Sigmoid colon (tissue), 7 donors: ENCODE results near the gene TOM1L2. TPM values are rescaled to one million over a fixed set of nuclear protein-coding genes. Genes with fewer than 3 reads are reported as not detected.

ENCODE experiments used
- DNase-seq: peaks from one replicate; pipeline ENCODE4 v3.0.0-alpha.2; 2019
- H3K27ac ChIP-seq, 4 donors: fragments of 200-600 bp; sonication (generic); one replicate each; pipeline ENCODE4 v1.5.1; 2016 to 2019; ENCODE audit warnings: mild to moderate bottlenecking in 1 of 4
- H3K27me3 ChIP-seq, 3 donors: fragments of 200-600 bp; sonication (generic); one replicate each; pipeline ENCODE4 v1.5.1; 2019; ENCODE audit warnings: mild to moderate bottlenecking in 1 of 3
- H3K36me3 ChIP-seq, 4 donors: fragments of 200-600 bp; sonication (generic); one replicate each; pipeline ENCODE4 v1.5.1; 2016 to 2019
- H3K4me1 ChIP-seq, 4 donors: fragments of 200-600 bp; sonication (generic); one replicate each; pipeline ENCODE4 v1.5.1; 2017 to 2019
- H3K4me3 ChIP-seq, 4 donors: fragments of 200-600 bp; sonication (generic); one replicate each; pipeline ENCODE4 v1.5.1; 2017 to 2019; ENCODE audit warnings: mild to moderate bottlenecking in 2 of 4, moderate library complexity in 1 of 4
- H3K9me3 ChIP-seq, 4 donors: fragments of 200-600 bp in 3 of 4; sonication (generic) in 3 of 4; one replicate each; pipeline versions ENCODE4 v1.5.1 to v1.6.1; 2013 to 2019
- EP300 ChIP-seq, 4 donors: sonication (generic); formaldehyde crosslinking; IDR thresholded peaks; one replicate each; pipeline ENCODE4 v1.6.1; 2017; ENCODE audit warnings: antibody characterized with exemption in 4 of 4
- POLR2A ChIP-seq, 2 donors: fragments of 450-650 bp; IDR thresholded peaks; one replicate each; pipeline ENCODE4 v1.6.1; 2016; ENCODE audit warnings: antibody characterized with exemption in 2 of 2, mild to moderate bottlenecking in 2 of 2, moderate library complexity in 2 of 2
- POLR2AphosphoS5 ChIP-seq, 4 donors: sonication (generic); formaldehyde crosslinking; IDR thresholded peaks; one replicate each; pipeline ENCODE4 v1.6.1; 2017; ENCODE audit warnings: antibody characterized with exemption in 4 of 4
- WGBS, 2 donors: extraction: QIAGEN DNeasy Blood & Tissue Kit; methylation state at CpG; one replicate each; pipeline ENCODE4 v1.1.7; 2013; 5-methylcytosine and 5-hydroxymethylcytosine counted together
- intact Hi-C: fragments of 100-400 bp; cut with DNase I; formaldehyde crosslinking; loops from one replicate; pipeline ENCODE4 v1.15.1; 2023
- polyA plus RNA-seq, 3 donors: library from polyadenylated mRNA; stranded (reverse); fragments of 200-250 nt; gene quantifications; one replicate each; pipeline ENCODE4 v1.2.3, GENCODE V29; 2013
- total RNA-seq, 4 donors: library from RNA; depleted of rRNA; stranded (reverse); fragments of >200 nt; gene quantifications; one replicate each; pipeline ENCODE4 v1.1.0, GENCODE V29; 2016
- TF ChIP-seq, protein P1 (sequence below), 4 experiments: fragments of 450-650 bp in 3 of 4; fragments of 200-600 bp in 1 of 4; IDR thresholded peaks; one replicate each; pipeline ENCODE4 v1.5.1; 2016 to 2019; ENCODE audit warnings: antibody characterized with exemption in 4 of 4, mild to moderate bottlenecking in 3 of 4, moderate library complexity in 2 of 4
- donor health status: healthy with polysubstance abuse.
- donor health status: Bipolar disorder and iron deficiency.
- donor health status: healthy.

TOM1L2 gene
- total and polyA plus RNA-seq, 7 donors: 13.8 to 215 (median 43.3) TPM

- H3K4me3 ChIP-seq: no peak overlapping the region
- DNase-seq: no peak
- no peaks in the 10 kb centered on the region for H3K36me3 ChIP-seq
- no peak for TF ChIP-seq POLR2AphosphoS5 (IDR thresholded peaks at IDR 0.05)
- TF ChIP-seq EP300 (IDR thresholded peaks at IDR 0.05): no peak
- TF ChIP-seq, protein P1, sequence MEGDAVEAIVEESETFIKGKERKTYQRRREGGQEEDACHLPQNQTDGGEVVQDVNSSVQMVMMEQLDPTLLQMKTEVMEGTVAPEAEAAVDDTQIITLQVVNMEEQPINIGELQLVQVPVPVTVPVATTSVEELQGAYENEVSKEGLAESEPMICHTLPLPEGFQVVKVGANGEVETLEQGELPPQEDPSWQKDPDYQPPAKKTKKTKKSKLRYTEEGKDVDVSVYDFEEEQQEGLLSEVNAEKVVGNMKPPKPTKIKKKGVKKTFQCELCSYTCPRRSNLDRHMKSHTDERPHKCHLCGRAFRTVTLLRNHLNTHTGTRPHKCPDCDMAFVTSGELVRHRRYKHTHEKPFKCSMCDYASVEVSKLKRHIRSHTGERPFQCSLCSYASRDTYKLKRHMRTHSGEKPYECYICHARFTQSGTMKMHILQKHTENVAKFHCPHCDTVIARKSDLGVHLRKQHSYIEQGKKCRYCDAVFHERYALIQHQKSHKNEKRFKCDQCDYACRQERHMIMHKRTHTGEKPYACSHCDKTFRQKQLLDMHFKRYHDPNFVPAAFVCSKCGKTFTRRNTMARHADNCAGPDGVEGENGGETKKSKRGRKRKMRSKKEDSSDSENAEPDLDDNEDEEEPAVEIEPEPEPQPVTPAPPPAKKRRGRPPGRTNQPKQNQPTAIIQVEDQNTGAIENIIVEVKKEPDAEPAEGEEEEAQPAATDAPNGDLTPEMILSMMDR (IDR thresholded peaks at IDR 0.05): no peak
- no peak for TF ChIP-seq POLR2A (IDR thresholded peaks at IDR 0.05)
- no peaks in the 10 kb centered on the region for H3K27me3 ChIP-seq
- no peak overlapping the region for H3K27ac ChIP-seq
- H3K4me1 ChIP-seq: peaks cover 0 to 52% (median 31%) of the 10 kb centered on the region in 4 donors
- no peaks in the 10 kb centered on the region for H3K9me3 ChIP-seq
- intact Hi-C loops: no loop called here
- 84 to 85% methylated on average over 4 of the region's 4 CpGs for WGBS, 2 donors
Observed at GRCh38 chr17:17964710-17965109, 7.5 kb downstream of the TOM1L2 start.

DNA sequence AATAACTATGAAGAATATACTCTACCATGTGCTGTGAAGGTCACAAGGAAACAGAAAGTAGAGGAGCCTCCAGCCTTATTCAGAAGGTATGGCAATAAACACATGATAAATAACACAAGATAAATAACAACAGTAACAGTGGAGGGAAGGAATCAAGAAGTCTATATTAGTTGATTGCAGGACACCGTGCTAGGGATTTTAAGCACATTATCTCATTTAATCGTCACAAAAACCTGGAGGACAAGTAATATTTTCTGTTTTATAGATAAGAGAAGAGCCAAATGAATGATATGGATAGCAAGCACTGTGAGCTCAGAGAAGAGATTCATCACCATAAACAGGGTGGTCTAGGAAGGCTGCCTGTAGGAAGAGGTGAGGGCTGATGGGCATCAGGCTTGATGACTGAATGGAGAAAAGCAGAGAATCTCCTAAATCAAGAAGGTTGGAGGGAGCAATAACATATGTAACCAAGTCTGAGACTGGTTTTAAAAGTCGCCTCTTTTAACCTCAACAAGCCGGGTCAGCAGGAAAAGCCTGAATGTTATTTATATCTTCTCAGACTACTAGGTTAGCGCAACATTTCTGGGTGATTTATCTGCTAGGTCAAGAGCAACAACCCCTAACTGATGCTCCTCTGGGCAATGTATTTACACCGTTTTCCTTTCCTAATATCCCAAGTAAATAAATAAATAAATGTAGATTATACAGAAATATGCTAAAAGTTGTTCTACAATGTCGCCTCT is 8.3 kb downstream of the TOM1L2 start:
- H3K36me3 ChIP-seq: no peaks in the 10 kb centered on the region
- TF ChIP-seq EP300 (IDR thresholded peaks at IDR 0.05): no peak
- no peak for TF ChIP-seq POLR2AphosphoS5 (IDR thresholded peaks at IDR 0.05)
- TF ChIP-seq POLR2A (IDR thresholded peaks at IDR 0.05): no peak
- TF ChIP-seq, protein P1 (IDR thresholded peaks at IDR 0.05): no peak
- no peaks in the 10 kb centered on the region for H3K27me3 ChIP-seq
- no peak overlapping the region for H3K27ac ChIP-seq
- peaks cover 0 to 57% (median 38%) of the 10 kb centered on the region in 4 donors for H3K4me1 ChIP-seq
- no peak overlapping the region for H3K4me3 ChIP-seq
- intact Hi-C loops: loop anchor here (2.0 kb wide), 1 partner anchor 29 kb away; no protein-coding TSS in a partner anchor
- no peaks in the 10 kb centered on the region for H3K9me3 ChIP-seq
- DNase-seq: no peak
- WGBS, 2 donors: 76 to 83% methylated on average over 7 of the region's 7 CpGs

GRCh38 chr17:17963066-17963465 is 9.1 kb downstream of the TOM1L2 start:
- Histone ChIP-seq H3K9me3 (no peaks in the 10 kb centered on the region), H3K4me3 (no peak overlapping the region), H3K27me3 (no peaks in the 10 kb centered on the region), H3K27ac (no peak overlapping the region), H3K4me1 (peaks cover 0 to 65% (median 46%) of the 10 kb centered on the region in 4 donors), H3K36me3 (no peaks in the 10 kb centered on the region)
- DNase-seq: no peak
- intact Hi-C loops: loop anchor here (2.0 kb wide), 1 partner anchor 30 kb away; no protein-coding TSS in a partner anchor
- no peak for TF ChIP-seq POLR2AphosphoS5 (IDR thresholded peaks at IDR 0.05)
- no peak for TF ChIP-seq POLR2A (IDR thresholded peaks at IDR 0.05)
- TF ChIP-seq EP300 (IDR thresholded peaks at IDR 0.05): no peak
- TF ChIP-seq, protein P1 (IDR thresholded peaks at IDR 0.05): no peak
- 87 to 94% methylated on average over 4 of the region's 4 CpGs for WGBS, 2 donors

DNA sequence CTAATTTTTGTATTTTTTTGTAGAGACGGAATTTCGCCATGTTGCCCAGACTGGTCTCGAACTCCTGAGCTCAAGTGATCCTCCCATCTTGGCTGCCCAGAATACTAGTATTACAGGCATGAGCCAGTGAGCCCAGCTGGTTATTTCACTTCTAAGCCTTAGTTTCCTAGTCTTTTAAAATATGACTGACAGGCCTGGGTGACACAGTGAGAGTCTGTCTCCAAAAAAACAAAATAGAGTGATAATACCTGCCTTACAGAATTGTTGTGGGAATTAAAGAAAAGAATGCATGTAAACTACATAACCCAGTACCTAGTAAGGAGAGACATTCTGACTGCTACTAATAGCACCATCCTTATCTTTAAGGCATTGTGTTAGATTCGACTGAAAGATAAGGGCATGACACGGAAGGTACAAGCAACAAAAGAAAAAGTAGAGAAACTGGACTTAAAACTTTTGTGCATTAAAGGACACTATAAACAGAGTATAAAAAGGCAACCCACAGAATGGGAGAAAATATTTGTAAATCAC is 11.6 kb downstream of the TOM1L2 start:
- 57 to 84% methylated on average over 5 of the region's 5 CpGs for WGBS, 2 donors
- H3K36me3 ChIP-seq: no peaks in the 10 kb centered on the region
- TF ChIP-seq POLR2AphosphoS5 (IDR thresholded peaks at IDR 0.05): no peak
- TF ChIP-seq POLR2A (IDR thresholded peaks at IDR 0.05): no peak
- TF ChIP-seq, protein P1 (IDR thresholded peaks at IDR 0.05): no peak
- TF ChIP-seq EP300 (IDR thresholded peaks at IDR 0.05): no peak
- no peak overlapping the region for H3K4me3 ChIP-seq
- H3K27ac ChIP-seq: peak overlapping the region; percentile 67 to 76 (median 72)
- H3K27me3 ChIP-seq: no peaks in the 10 kb centered on the region
- no peak for DNase-seq
- H3K9me3 ChIP-seq: no peaks in the 10 kb centered on the region
- H3K4me1 ChIP-seq: peaks cover 0 to 67% (median 55%) of the 10 kb centered on the region in 4 donors
- intact Hi-C loops: no loop called here
